Fibroblast of lung (primary cell): ENCODE data around the gene CDC26. TPM values are rescaled to one million over a fixed set of nuclear protein-coding genes. Genes with fewer than 3 reads are reported as not detected.

Experiments used
- DNase-seq, 2 donors: peaks; one replicate each; pipeline versions ENCODE4 v3.0.0 to v3.0.0-alpha.2; 2010; ENCODE audit warnings: low read depth in 2 of 2
- H2AFZ ChIP-seq: 2 replicates; pipeline ENCODE4 v1.5.1; 2012; ENCODE audit warnings: low read length, control low read depth, inconsistent platforms
- H3K27ac ChIP-seq: 2 replicates; pipeline ENCODE4 v1.5.1; 2011; ENCODE audit warnings: low read length, control low read depth; ENCODE audit not compliant: insufficient read depth
- H3K27me3 ChIP-seq: 2 replicates; pipeline ENCODE4 v1.5.1; 2011; ENCODE audit warnings: mild to moderate bottlenecking, low read length; ENCODE audit not compliant: control insufficient read depth, insufficient read depth
- H3K36me3 ChIP-seq: 2 replicates; pipeline ENCODE4 v1.5.1; 2011; ENCODE audit warnings: low read length; ENCODE audit not compliant: control insufficient read depth, insufficient read depth
- H3K4me1 ChIP-seq: 2 replicates; pipeline ENCODE4 v1.5.1; 2011; ENCODE audit warnings: low read length; ENCODE audit not compliant: control insufficient read depth, insufficient read depth; ENCODE audit errors: extremely low read depth
- H3K4me2 ChIP-seq: 2 replicates; pipeline ENCODE4 v1.5.1; 2011; ENCODE audit warnings: low read length, control low read depth; ENCODE audit not compliant: insufficient read depth; ENCODE audit errors: extremely low read depth
- H3K4me3 ChIP-seq, 4 experiments: fragments of 200-600 bp in 1 of 4; sonication (generic) in 1 of 4; replicated peaks in 1 of 4; 2 replicates each; pipeline ENCODE4 v1.5.1; 2011 to 2016; ENCODE audit warnings: low read length in 4 of 4, low read depth in 3 of 4, mild to moderate bottlenecking in 3 of 4, control low read depth in 2 of 4, inconsistent platforms in 1 of 4, mixed read lengths in 1 of 4; ENCODE audit not compliant: insufficient read depth in 1 of 4; ENCODE audit errors: control extremely low read depth in 1 of 4
- H3K79me2 ChIP-seq: 2 replicates; pipeline ENCODE4 v1.5.1; 2012; ENCODE audit warnings: mild to moderate bottlenecking, low read length, inconsistent platforms; ENCODE audit not compliant: control insufficient read depth, insufficient read depth
- H3K9ac ChIP-seq: 2 replicates; pipeline ENCODE4 v1.5.1; 2011; ENCODE audit warnings: mild to moderate bottlenecking, low read length, control low read depth; ENCODE audit not compliant: insufficient read depth
- H3K9me3 ChIP-seq: 2 replicates; pipeline ENCODE4 v1.5.1; 2012; ENCODE audit warnings: low read depth, low read length; ENCODE audit not compliant: control insufficient read depth, insufficient read depth
- H4K20me1 ChIP-seq: 2 replicates; pipeline ENCODE4 v1.5.1; 2011; ENCODE audit warnings: low read length; ENCODE audit not compliant: control insufficient read depth, insufficient read depth; ENCODE audit errors: extremely low read depth
- CTCF ChIP-seq, 2 donors: IDR thresholded peaks in 1 of 2; conservative IDR thresholded peaks in 1 of 2; 1 replicate in 1 of 2; 2 replicates in 1 of 2; pipeline ENCODE4 v1.5.1; 2011 to 2012; ENCODE audit warnings: low read length in 2 of 2, control low read depth in 1 of 2, inconsistent platforms in 1 of 2, low read depth in 1 of 2, mild to moderate bottlenecking in 1 of 2
- EZH2 ChIP-seq: IDR thresholded peaks from 2 replicates; pipeline ENCODE4 v1.5.1; 2012; ENCODE audit warnings: low read length, control low read depth, mild to moderate bottlenecking; ENCODE audit errors: missing control alignments
- polyA plus RNA-seq, 2 donors: library from polyadenylated mRNA; depleted of rRNA in 1 of 2; stranded (reverse) in 1 of 2; unstranded in 1 of 2; fragments of >200 nt; gene quantifications; 2 replicates each; pipeline ENCODE4 v1.2.1, GENCODE V29; 2011 to 2012; ENCODE audit warnings: missing spikeins in 1 of 2
- total RNA-seq: library from RNA; depleted of rRNA; stranded (reverse); fragments of >200 nt; gene quantifications from 2 replicates; pipeline ENCODE4 v1.2.1, GENCODE V29; 2014

Gene CDC26
- total and polyA plus RNA-seq, 2 donors (not counting 1 experiment from before 2014, with no cell fraction given): 33.9 to 63.2 TPM

- H3K27me3 ChIP-seq: no peaks in the 10 kb centered on the region
- no peaks in the 10 kb centered on the region for H3K9me3 ChIP-seq
- peak within 1 kb of the TSS; percentile 95 for H2AFZ ChIP-seq
- TF ChIP-seq CTCF (conservative IDR thresholded peaks at IDR 0.05 in 1 of 2, IDR thresholded peaks at IDR 0.05 in 1 of 2; ENCODE audit: low read depth in 1 of 2, low read length in 2 of 2) (no peak), EZH2 (no peak)
- no peaks in the 10 kb centered on the region for H3K36me3 ChIP-seq
- peak within 1 kb of the TSS; percentile 89 for H3K27ac ChIP-seq
- H3K9ac ChIP-seq: peak within 1 kb of the TSS; percentile 83
- peak within 1 kb of the TSS; percentile 96 for H3K4me2 ChIP-seq
- H4K20me1 ChIP-seq: no peaks in the 10 kb centered on the region
- peaks cover 4% of the 10 kb centered on the region for H3K4me1 ChIP-seq
- peak within 1 kb of the TSS; percentile 81 to 96 (median 90) for H3K4me3 ChIP-seq
- DNase-seq: peak; percentile 98 to 99
- H3K79me2 ChIP-seq: peaks cover 40% of the 10 kb centered on the region
These were observed 54.2 kb downstream of the CDC26 start, which contains the start of the genes FKBP15 and SLC31A1 for GRCh38 chr9:113221003-113221799. FKBP15 (minus strand) TSS chr9:113221277; CDS start chr9:113221243, 34 bp downstream. SLC31A1 (plus strand) TSS chr9:113221544; CDS start chr9:113256149, 34,605 bp downstream.

DNA sequence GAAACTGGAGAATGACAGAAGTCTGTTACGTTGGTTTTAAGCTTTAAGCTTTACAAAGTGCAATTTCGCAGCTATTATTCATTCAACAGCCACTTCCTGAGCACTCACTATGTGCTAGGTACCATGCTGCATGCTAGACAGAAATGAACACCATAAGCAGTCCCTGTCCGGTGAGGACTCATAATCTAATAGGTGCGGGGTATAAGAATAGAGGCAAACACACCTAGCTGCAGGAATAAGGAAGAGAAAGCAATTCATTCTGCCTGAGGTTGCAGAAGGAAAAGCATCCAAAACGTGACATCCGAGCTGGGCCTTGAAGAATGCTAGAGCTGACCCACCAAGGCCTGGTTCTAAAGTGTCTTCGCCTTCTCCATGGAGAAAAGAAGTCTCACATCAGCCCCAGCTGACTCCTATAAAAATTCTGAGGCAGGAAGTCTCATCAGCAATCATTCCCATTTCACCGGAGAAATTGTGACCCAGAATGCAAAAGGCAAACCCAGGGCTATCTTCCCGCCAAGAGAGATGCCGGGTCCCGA lies 54.8 kb downstream of the CDC26 start:
- Histone ChIP-seq H3K27ac (peak overlapping the region; percentile 89), H2AFZ (peak overlapping the region; percentile 92), H3K27me3 (no peaks in the 10 kb centered on the region), H3K9ac (peak overlapping the region; percentile 83), H4K20me1 (no peaks in the 10 kb centered on the region), H3K9me3 (no peaks in the 10 kb centered on the region), H3K36me3 (no peaks in the 10 kb centered on the region), H3K4me3 (peak overlapping the region; percentile 78 to 96 (median 90)), H3K4me2 (peak overlapping the region; percentile 96), H3K79me2 (peaks cover 40% of the 10 kb centered on the region), H3K4me1 (peaks cover 4% of the 10 kb centered on the region)
- TF ChIP-seq CTCF (conservative IDR thresholded peaks at IDR 0.05 in 1 of 2, IDR thresholded peaks at IDR 0.05 in 1 of 2; ENCODE audit: low read depth in 1 of 2, low read length in 2 of 2) (no peak), EZH2 (no peak)
- DNase-seq: peak in 1 of 2 donors; percentile 6

DNA sequence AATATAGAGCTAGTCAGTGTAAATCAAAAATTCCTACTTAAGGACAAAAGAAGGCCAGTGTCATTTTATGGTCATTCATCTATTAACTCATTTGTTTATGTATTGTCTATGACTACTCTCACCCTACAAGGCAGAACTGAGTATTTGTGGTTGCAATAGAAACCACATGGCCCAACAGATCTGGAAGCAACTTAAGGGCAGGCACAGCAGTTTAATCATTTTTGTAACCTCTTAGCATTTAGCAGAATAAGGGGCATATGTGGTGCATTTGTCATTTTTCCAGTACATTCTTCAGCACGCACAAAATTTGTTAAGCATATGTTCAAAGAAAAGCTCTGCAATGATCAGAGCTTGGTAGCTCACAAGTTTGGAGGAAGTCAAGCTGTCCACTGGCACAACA lies 55.4 kb downstream of the CDC26 start:
- TF ChIP-seq EZH2: no peak
- no peak for TF ChIP-seq CTCF (conservative IDR thresholded peaks at IDR 0.05 in 1 of 2, IDR thresholded peaks at IDR 0.05 in 1 of 2; ENCODE audit: low read depth in 1 of 2, low read length in 2 of 2)
- Histone ChIP-seq H3K4me2 (peak overlapping the region; percentile 96), H3K36me3 (no peaks in the 10 kb centered on the region), H3K9ac (no peak overlapping the region), H3K27ac (peak overlapping the region; percentile 89), H4K20me1 (no peaks in the 10 kb centered on the region), H3K4me1 (peaks cover 4% of the 10 kb centered on the region), H3K79me2 (peaks cover 37% of the 10 kb centered on the region), H3K27me3 (no peaks in the 10 kb centered on the region), H3K9me3 (no peaks in the 10 kb centered on the region), H3K4me3 (peak overlapping the region; percentile 78 to 96 (median 90)), H2AFZ (no peak overlapping the region)
- DNase-seq: peak; percentile 74 to 90
